Measurements from ENCODE around the gene TAF9. TPM values are rescaled to one million over a fixed set of nuclear protein-coding genes. Genes with fewer than 3 reads are reported as not detected.
"Not testable (repeated sequence)": the region's sequence is repeated elsewhere in the genome, so short reads cannot be mapped to it uniquely, and the experiment has no call there.

The TAF9 gene
- total RNA-seq, 3 donors from 2014 or later = 36.5 to 47.7 (median 36.8) TPM

- TF ChIP-seq CTCF (IDR thresholded peaks at IDR 0.05) = peak; percentile 36
- Histone ChIP-seq H3K4me1 (ENCODE audit: low read depth) (no peaks in the 10 kb centered on the region), H3K36me3 (ENCODE audit: low read depth) (no peaks in the 10 kb centered on the region), H3K9me3 (no peaks in the 10 kb centered on the region), H3K4me3 (peak within 1 kb of the TSS; percentile 54)
- DNase-seq = peak; percentile 94 to 95 (median 95)
- ATAC-seq = peak; percentile 98
- intact Hi-C loops (cut with DNase I, micrococcal nuclease) = no loop called here
Measured at GRCh38 chr5:69414885-69415583, 45.7 kb upstream of the TAF9 start, which contains the start of gene MARVELD2. Gene MARVELD2, plus strand, starts transcription at chr5:69415116. Its CDS starts 4,270 bp downstream, at chr5:69419386.

GRCh38 chr5:69404659-69405330, 35.5 kb upstream of the TAF9 start:
- DNase-seq (no peak), ATAC-seq (no peak)
- H3K36me3 ChIP-seq (ENCODE audit: low read depth) = no peaks in the 10 kb centered on the region
- H3K4me1 ChIP-seq (ENCODE audit: low read depth) = no peaks in the 10 kb centered on the region
- H3K4me3 ChIP-seq = no peak overlapping the region
- no peaks in the 10 kb centered on the region for H3K9me3 ChIP-seq
- TF ChIP-seq CTCF (IDR thresholded peaks at IDR 0.05) = no peak
- intact Hi-C loops (cut with DNase I, micrococcal nuclease) = no loop called here

GRCh38 chr5:69378376-69378775, 9.1 kb upstream of the TAF9 start:
- H3K4me1 ChIP-seq (ENCODE audit: low read depth) = no peaks in the 10 kb centered on the region
- H3K9me3 ChIP-seq = no peaks in the 10 kb centered on the region
- no peaks in the 10 kb centered on the region for H3K36me3 ChIP-seq (ENCODE audit: low read depth)
- TF ChIP-seq CTCF (IDR thresholded peaks at IDR 0.05) = no peak
- H3K4me3 ChIP-seq = no peak overlapping the region
- ATAC-seq (no peak), DNase-seq (no peak)
- intact Hi-C loops (cut with DNase I, micrococcal nuclease) = no loop called here

GRCh38 chr5:69374911-69375446, 5.7 kb upstream of the TAF9 start:
- Histone ChIP-seq H3K9me3 (no peaks in the 10 kb centered on the region), H3K4me1 (ENCODE audit: low read depth) (peaks cover 18% of the 10 kb centered on the region), H3K4me3 (no peak overlapping the region), H3K36me3 (ENCODE audit: low read depth) (no peaks in the 10 kb centered on the region)
- DNase-seq (no peak), ATAC-seq (no peak)
- no peak for TF ChIP-seq CTCF (IDR thresholded peaks at IDR 0.05)
- intact Hi-C loops (cut with DNase I, micrococcal nuclease) = no loop called here

GRCh38 chr5:69372394-69372793, 3.1 kb upstream of the TAF9 start:
- H3K4me3 ChIP-seq = no peak overlapping the region
- no peaks in the 10 kb centered on the region for H3K36me3 ChIP-seq (ENCODE audit: low read depth)
- no peak for TF ChIP-seq CTCF (IDR thresholded peaks at IDR 0.05)
- peaks cover 31% of the 10 kb centered on the region for H3K4me1 ChIP-seq (ENCODE audit: low read depth)
- ATAC-seq (no peak), DNase-seq (no peak)
- intact Hi-C loops (cut with DNase I, micrococcal nuclease) = no loop called here
- H3K9me3 ChIP-seq = no peaks in the 10 kb centered on the region

- peaks cover 31% of the 10 kb centered on the region for H3K4me1 ChIP-seq (ENCODE audit: low read depth)
- intact Hi-C loops (cut with DNase I, micrococcal nuclease) = not testable (repeated sequence)
Measured at GRCh38 chr5:69370335-69370734, 1.0 kb upstream of the TAF9 start.

More at GRCh38 chr5:69370335-69370734, 1.0 kb upstream of the TAF9 start:
- peak overlapping the region; percentile 66 for H3K4me3 ChIP-seq
- ATAC-seq; H3K9me3 ChIP-seq; H3K36me3 ChIP-seq (ENCODE audit: low read depth): not testable (repeated sequence)
- DNase-seq = peak in 2 of 3 donors; percentile 9 to 42

Data from mucosa of descending colon (tissue), 3 donors.